Dedifferentiated amniotic fluid mesenchymal stem cell (primary cell): ENCODE data around the gene CHTF8.

ENCODE experiments used
- DNase-seq: peaks from one replicate; pipeline ENCODE4 v3.0.0-alpha.2; 2016; ENCODE audit errors: extremely low spot score

CHTF8 gene

GRCh38 chr16:69112285-69113129 lies 19.9 kb downstream of the CHTF8 start:
- no peak for DNase-seq

- no peak for DNase-seq
These were observed 20.5 kb downstream of the CHTF8 start for GRCh38 chr16:69111876-69112230.

GRCh38 chr16:69111216-69111875 lies 21.0 kb downstream of the CHTF8 start:
- DNase-seq = no peak

GRCh38 chr16:69110406-69110805 lies 22.0 kb downstream of the CHTF8 start:
- DNase-seq = no peak

DNA sequence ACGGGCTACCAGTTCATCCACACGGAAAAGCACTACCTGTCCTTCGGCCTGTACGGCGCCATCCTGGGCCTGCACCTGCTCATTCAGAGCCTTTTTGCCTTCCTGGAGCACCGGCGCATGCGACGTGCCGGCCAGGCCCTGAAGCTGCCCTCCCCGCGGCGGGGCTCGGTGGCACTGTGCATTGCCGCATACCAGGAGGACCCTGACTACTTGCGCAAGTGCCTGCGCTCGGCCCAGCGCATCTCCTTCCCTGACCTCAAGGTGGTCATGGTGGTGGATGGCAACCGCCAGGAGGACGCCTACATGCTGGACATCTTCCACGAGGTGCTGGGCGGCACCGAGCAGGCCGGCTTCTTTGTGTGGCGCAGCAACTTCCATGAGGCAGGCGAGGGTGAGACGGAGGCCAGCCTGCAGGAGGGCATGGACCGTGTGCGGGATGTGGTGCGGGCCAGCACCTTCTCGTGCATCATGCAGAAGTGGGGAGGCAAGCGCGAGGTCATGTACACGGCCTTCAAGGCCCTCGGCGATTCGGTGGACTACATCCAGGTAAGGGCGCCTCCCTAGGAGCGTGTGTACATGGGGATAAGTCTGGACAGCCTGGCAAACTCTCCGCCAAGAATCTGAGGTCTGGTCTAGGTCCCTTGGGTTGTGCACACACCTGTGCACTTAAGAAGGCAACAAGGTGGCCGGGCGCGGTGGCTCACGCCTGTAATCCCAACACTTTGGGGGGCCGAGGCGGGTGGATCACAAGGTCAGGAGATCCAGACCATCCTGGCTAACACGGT lies 22.7 kb downstream of the CHTF8 start:
- DNase-seq = no peak

- no peak for DNase-seq
These were observed 23.5 kb downstream of the CHTF8 start for GRCh38 chr16:69108905-69109252.

GRCh38 chr16:69108064-69108904 lies 24.1 kb downstream of the CHTF8 start:
- no peak for DNase-seq

DNA sequence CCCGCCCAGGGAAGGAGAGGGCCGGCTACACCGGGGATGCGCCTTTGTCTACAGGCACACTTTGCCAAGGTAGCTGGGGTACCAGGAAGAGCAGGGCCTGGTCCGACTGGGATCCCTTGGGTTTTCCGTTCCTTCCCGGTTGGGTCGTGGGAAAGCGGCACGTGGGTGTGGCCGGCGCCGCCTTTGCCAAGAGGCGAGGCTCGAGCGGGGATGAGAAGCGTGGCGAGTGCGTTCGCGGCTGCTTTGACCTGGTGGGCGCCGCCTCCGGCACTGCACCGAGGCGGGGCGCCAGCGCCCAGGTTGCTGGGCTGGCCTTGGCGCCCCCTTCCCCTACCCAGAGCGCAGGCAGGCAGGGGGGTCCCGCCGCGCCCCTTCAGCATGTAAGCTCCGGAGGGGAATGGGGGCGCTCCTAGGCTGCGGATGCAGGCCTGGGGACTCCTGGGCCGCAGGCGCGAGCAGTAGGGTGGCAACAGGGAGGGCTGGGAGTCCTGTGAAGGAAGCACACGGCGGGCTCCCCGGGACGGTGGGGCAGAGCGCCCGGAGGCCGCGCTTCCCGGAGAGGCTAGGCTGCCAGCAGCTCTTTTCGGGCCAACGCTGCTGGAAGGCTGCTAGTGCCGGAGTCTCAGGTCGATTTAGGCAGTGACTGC lies 24.9 kb downstream of the CHTF8 start:
- no peak for DNase-seq

DNA sequence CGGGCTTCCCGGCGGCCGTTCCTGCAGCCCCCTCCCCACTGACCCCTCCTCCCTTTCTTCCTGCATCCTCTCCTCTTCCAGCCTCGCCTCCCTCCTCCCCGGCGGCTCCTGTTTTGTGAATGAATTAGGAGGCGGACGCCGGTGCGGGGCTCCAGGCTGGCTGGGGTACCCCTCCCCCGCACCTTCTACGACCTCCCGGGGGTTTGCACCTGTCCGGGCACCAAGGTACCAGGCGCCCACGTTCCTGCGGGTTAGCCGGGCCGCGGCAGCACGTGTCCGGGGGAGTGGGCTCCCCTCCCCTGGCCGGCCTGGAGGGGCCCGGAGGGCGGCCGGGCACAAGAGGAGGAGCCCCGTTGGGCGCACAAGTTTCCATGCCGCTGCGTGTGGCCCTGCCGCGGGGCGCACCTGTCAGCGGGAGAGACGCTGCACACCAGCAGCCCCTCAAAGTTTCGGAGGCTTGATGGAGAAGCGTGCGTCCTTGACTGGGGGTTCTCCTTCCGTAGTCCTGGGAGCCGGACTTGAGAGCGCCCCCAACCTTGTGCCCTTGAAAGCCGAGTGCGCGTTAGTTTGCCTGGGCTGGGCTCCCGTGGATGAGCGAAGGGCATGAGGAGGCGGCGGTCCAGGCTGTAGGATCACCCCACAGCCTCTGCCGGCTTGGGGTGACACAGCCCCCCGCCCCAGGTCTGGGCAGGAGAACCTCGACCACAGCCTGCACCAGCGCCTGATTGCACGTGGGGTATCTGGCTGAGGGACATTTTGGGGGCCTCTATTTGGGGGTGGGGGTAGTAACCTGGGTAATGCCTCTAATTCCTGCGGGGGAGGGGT lies 25.7 kb downstream of the CHTF8 start:
- DNase-seq = no peak

DNA sequence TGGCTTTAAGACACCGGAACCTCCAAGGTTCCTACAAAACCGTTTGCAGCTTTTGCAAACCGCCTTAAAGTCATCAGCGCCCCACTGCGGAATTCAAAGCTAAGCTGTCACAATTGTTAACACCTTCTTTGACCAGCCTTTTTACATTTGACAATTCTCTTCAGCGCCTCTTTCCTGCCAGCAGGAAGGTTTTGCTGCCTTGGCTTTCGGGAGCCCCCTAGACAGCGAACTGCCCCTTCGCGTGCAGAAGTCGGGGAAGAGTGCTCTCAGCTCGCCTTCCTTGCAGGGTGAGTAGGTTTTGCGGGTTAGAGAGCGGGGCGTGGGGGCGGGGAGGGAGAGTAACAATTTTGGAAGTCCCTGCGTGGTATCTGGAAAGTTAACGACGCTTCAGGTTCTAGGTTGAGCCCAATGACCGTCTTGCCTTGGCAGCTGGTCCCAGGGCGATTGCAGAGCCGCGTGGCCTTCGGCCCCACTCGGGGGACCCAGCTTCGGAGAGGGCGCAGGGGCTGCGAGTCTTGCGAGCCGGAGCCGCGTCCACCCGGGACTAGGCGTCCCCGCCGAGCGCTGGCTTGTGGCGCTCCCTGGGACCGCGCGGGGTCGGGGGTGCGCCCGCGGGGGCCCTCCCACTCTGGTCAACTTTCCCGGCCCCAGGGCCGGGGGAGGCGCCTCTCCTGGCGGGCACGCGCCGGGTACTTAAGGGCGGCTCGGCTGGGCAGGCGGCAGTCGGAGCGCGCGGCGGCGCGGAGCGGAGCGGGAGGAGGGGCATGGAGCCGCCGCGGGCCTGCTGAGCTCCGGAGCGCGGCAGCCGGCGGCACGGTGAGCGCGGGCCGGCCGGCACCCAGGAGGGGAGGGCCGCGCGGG lies 26.7 kb downstream of the CHTF8 start, which contains the start of gene HAS3:
HAS3 (plus strand) TSS at position 153 of the 861 bp plus-strand sequence. CDS start 3,743 bp downstream, outside the sequence.
- DNase-seq = no peak

- DNase-seq = no peak
These were observed 32.2 kb downstream of the CHTF8 start for GRCh38 chr16:69100071-69100691.

DNA sequence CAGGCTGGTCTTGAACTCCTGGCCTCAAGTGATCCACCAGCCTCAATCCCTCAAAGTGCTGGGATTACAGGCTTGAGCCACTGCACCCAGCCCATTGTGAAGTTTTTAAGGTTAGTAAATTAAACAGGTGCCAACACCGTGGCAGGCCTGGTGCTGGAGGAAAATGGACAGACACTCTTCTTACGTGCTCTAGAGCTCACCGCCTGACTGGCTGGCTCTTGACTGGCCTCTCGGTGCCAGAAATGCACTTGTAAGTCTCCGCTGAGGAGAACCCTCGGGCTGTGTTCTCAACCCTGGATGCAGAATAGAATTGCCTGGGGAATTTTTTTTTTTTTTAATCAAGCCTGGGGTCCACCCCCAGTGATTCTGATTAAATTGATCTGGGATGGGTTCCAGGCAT lies 37.2 kb downstream of the CHTF8 start:
- DNase-seq = no peak

DNA sequence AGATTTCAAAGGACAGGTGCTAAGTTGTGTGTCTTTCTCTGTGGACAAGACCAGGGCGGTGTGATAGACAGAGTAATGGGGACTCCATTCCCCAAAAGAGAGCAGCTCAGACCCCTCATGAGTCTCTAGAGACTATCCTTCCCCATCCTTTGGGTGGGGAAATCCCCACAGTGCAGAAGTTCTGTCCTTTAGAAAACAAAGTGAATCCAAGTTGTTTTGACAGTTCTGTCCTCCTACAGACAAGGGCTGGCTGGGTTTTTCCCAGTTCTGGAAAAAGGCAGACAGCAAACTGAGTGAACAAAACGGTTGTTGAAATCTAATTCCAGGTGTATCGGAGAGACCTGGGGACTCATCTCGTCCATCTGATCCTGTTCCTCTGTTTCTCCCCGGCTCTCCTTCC lies 37.9 kb downstream of the CHTF8 start:
- DNase-seq = no peak

DNA sequence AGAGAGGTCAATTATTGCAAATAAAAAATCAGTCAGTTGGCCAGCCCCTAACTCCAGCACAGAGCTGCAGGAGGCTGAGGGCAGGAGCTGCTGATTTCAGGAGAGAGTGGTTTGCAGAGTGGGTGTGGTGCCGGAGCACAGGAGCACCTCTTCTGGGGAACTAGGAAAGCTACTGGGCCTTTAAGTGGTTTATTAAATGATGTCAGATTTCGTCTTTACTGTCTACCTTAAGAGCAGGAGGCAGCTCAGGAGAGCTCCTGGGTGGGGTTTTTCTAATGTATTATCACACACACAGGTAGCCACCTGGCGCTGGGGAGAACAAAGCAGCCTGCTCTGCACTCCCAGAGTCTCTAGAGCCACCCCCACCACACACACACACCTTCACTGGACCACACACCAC lies 38.4 kb downstream of the CHTF8 start:
- no peak for DNase-seq

DNA sequence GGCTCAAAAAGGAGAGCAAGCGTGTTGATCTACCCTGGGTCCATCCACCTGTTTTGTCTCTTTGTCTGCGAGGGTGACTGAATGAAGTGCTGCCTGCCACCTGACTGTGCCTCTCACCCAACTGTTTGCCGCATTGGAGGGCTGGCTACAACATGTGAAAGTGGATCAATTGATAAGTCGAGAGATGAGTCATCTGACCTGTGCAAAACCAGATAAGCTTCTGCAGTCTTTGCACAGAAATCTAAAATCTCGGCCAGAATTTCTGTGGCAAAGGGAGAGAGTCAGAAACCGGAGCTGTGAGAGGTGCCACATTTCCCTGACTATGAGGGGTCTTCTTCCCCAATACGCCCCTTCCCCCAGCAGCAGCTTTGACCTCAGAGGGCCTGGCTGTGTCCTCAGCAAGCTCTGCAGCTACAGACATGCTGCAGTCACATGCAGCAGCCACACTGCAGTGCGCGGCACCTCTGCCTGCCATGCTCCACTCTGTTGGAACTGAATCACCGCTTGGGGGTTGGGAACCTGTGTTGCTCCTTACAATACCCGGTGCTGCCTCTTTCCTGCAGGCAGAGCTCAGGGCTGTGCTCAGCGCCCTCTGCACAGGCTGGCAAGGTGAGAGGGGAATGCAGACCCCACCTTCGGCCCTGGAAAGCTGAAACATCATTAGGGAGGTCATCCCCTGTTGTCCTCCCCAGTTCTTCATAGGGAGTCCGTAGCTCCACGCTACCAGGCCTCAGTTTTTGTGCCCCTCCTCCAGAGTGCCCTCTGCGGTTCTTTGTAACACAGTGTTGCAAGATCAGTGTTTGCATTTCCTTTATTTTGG lies 43.1 kb downstream of the CHTF8 start:
- no peak for DNase-seq

DNA sequence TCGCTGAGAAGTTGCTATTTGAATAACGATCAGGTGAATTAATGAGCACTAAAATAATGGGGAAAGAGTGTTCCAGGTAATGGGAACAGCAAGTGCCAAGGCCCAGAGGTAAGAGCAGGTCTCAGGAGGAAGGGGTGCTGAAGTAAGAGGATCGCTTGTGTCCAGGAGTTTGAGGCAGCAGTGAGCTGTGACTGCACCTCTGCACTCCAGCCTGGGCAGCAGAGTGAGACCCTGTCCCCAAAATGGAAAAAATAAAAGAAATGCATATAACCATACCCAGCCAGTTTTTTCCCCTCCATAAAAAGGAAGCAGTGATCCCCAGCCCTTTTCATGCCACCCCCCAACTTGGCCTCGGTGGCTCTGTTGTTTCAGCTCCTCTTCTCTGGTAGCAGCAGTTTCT lies 43.7 kb downstream of the CHTF8 start:
- DNase-seq = no peak

DNA sequence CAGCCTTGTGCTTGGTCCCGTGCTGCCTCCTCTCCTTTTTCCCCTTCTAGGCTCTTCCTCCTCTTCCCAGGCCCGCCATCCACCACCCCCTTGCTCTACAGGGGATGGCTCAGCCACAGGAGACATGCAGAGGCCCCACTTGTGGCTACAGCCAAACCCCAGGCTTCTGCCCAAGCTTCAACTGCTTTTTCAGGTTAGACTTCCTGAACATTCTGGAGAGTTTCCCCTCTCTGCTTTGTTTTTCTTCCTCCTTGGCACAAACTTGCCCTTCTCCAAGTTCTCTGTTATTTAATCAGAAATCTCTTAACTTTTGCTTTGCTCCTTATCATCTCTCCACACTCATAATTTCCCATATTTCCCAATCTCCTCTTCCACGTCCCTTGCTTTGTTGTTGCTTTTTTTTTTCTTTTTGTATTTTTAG lies 45.2 kb downstream of the CHTF8 start:
- DNase-seq = no peak
